Aorta (tissue), 5 donors: Measurements from ENCODE around the gene ACADSB. TPM values are rescaled to one million over a fixed set of nuclear protein-coding genes. Genes with fewer than 3 reads are reported as not detected.

Source experiments
- ATAC-seq: fragments of 200-7000 bp; cut with Tn5 transposase; one replicate; pipeline ENCODE4 v1.9.1; 2022; ENCODE audit warnings: moderate library complexity; ENCODE audit not compliant: low FRiP score
- DNase-seq, 2 donors: peaks; one replicate each; pipeline ENCODE4 v3.0.0-alpha.2; 2020
- H3K27ac ChIP-seq, 2 donors: one replicate each; pipeline ENCODE4 v1.5.1; 2013; ENCODE audit warnings: low read length in 2 of 2, mild to moderate bottlenecking in 2 of 2, moderate library complexity in 2 of 2, control low read depth in 1 of 2, inconsistent platforms in 1 of 2, low read depth in 1 of 2
- H3K27me3 ChIP-seq, 2 donors: one replicate each; pipeline ENCODE4 v1.6.1; 2013; ENCODE audit warnings: control low read depth in 1 of 2, low read length in 1 of 2, mild to moderate bottlenecking in 1 of 2, moderate library complexity in 1 of 2; ENCODE audit not compliant: insufficient read depth in 2 of 2, control insufficient read depth in 1 of 2
- H3K36me3 ChIP-seq, 2 donors: one replicate each; pipeline ENCODE4 v1.6.1; 2013; ENCODE audit warnings: control low read depth in 1 of 2, low read length in 1 of 2, mild to moderate bottlenecking in 1 of 2; ENCODE audit not compliant: insufficient read depth in 2 of 2, control insufficient read depth in 1 of 2
- H3K4me1 ChIP-seq, 2 donors: one replicate each; pipeline ENCODE4 v1.6.1; 2013; ENCODE audit warnings: low read length in 2 of 2, control low read depth in 1 of 2, mild to moderate bottlenecking in 1 of 2, moderate library complexity in 1 of 2; ENCODE audit not compliant: insufficient read depth in 2 of 2, control insufficient read depth in 1 of 2
- H3K4me3 ChIP-seq, 2 donors: one replicate each; pipeline ENCODE4 v1.5.1; 2013; ENCODE audit warnings: low read length in 2 of 2, control low read depth in 1 of 2, mild to moderate bottlenecking in 1 of 2
- H3K9me3 ChIP-seq: one replicate; pipeline ENCODE4 v1.6.1; 2013; ENCODE audit warnings: mild to moderate bottlenecking, low read length; ENCODE audit not compliant: control insufficient read depth
- WGBS, 2 donors: extraction: QIAGEN DNeasy Blood & Tissue Kit; methylation state at CpG; one replicate each; pipeline ENCODE4 v1.1.7; 2013; 5-methylcytosine and 5-hydroxymethylcytosine counted together
- intact Hi-C, 2 donors: fragments of 100-400 bp; cut with DNase I; formaldehyde crosslinking; loops; one replicate each; pipeline versions ENCODE4 v1.14.2 to v1.15.0; 2022
- polyA plus RNA-seq, 2 donors: library from polyadenylated mRNA; stranded (reverse); fragments of 200-250 nt; gene quantifications; one replicate each; pipeline ENCODE4 v1.2.3, GENCODE V29; 2013
- total RNA-seq, 2 donors: library from RNA; stranded (reverse); fragmentation: NEBNext Ultra II Directional; extraction: Animal tissue kit (Norgen Biotek cat#: 25700); gene quantifications; one replicate each; pipeline ENCODE4 v1.2.1, GENCODE V29; 2021
- donor health status: healthy with polysubstance abuse.
- donor health status: Bipolar disorder and iron deficiency.
- donor health status: DM: no; HTN: no; CAD: no.
- donor health status: DM: no; HTN: no; CAD: no.
- donor health status: DM: yes; HTN: yes; CAD: no.

Gene ACADSB
- total and polyA plus RNA-seq, 4 donors, result 7.6 to 25.5 (median 14.0) TPM

- no peaks in the 10 kb centered on the region for H3K36me3 ChIP-seq
- 94% methylated on average over 6 of the region's 6 CpGs for WGBS, 2 donors
- no peak overlapping the region for H3K27ac ChIP-seq
- DNase-seq (no peak), ATAC-seq (no peak)
- H3K27me3 ChIP-seq, result no peaks in the 10 kb centered on the region
- intact Hi-C loops, result loop anchor here in 1 of 2 donors (10.0 kb wide), 1 partner anchor 171 kb away; the partner anchor contains the start of gene BUB3
- no peak overlapping the region for H3K4me3 ChIP-seq
- no peaks in the 10 kb centered on the region for H3K4me1 ChIP-seq
- no peaks in the 10 kb centered on the region for H3K9me3 ChIP-seq
Observed at GRCh38 chr10:122983898-122984297, 24.9 kb upstream of the ACADSB start.

- H3K27me3 ChIP-seq, result no peaks in the 10 kb centered on the region
- no peaks in the 10 kb centered on the region for H3K4me1 ChIP-seq
Observed at GRCh38 chr10:122984708-122985107, 24.1 kb upstream of the ACADSB start.

GRCh38 chr10:122986335-122986734 lies 22.5 kb upstream of the ACADSB start:
- Histone ChIP-seq H3K4me3 (no peak overlapping the region), H3K9me3 (no peaks in the 10 kb centered on the region), H3K27ac (no peak overlapping the region), H3K36me3 (no peaks in the 10 kb centered on the region), H3K4me1 (no peaks in the 10 kb centered on the region), H3K27me3 (no peaks in the 10 kb centered on the region)
- no peak for DNase-seq
- WGBS, 2 donors, result 66 to 71% methylated on average over 6 of the region's 6 CpGs
- ATAC-seq, result no peak
- intact Hi-C loops, result loop anchor here in 1 of 2 donors (10.0 kb wide), 1 partner anchor 168 kb away; the partner anchor contains the start of gene BUB3

More at GRCh38 chr10:122984708-122985107, 24.1 kb upstream of the ACADSB start:
- intact Hi-C loops, result loop anchor here in 1 of 2 donors (10.0 kb wide), 1 partner anchor 170 kb away; the partner anchor contains the start of gene BUB3
- DNase-seq (no peak), ATAC-seq (no peak)
- no peak overlapping the region for H3K27ac ChIP-seq
- H3K9me3 ChIP-seq, result no peaks in the 10 kb centered on the region
- 96 to 100% methylated on average over 2 of the region's 2 CpGs for WGBS, 2 donors
- no peaks in the 10 kb centered on the region for H3K36me3 ChIP-seq
- H3K4me3 ChIP-seq, result no peak overlapping the region

- no peak for ATAC-seq
- intact Hi-C loops, result loop anchor here in 1 of 2 donors (10.0 kb wide), 1 partner anchor 166 kb away; the partner anchor contains the start of gene BUB3
- DNase-seq, result no peak
- Histone ChIP-seq H3K36me3 (no peaks in the 10 kb centered on the region), H3K27me3 (no peaks in the 10 kb centered on the region), H3K4me1 (no peaks in the 10 kb centered on the region), H3K4me3 (no peak overlapping the region), H3K9me3 (no peaks in the 10 kb centered on the region), H3K27ac (no peak overlapping the region)
- 63 to 75% methylated on average over 2 of the region's 2 CpGs for WGBS, 2 donors
Observed at GRCh38 chr10:122988501-122988900, 20.3 kb upstream of the ACADSB start.

- Histone ChIP-seq H3K27me3 (no peaks in the 10 kb centered on the region), H3K27ac (no peak overlapping the region), H3K4me3 (no peak overlapping the region), H3K9me3 (no peaks in the 10 kb centered on the region), H3K4me1 (no peaks in the 10 kb centered on the region), H3K36me3 (no peaks in the 10 kb centered on the region)
- ATAC-seq, result no peak
- intact Hi-C loops, result no loop called here
- 58 to 67% methylated on average over 5 of the region's 5 CpGs for WGBS, 2 donors
- DNase-seq, result no peak
Observed at GRCh38 chr10:122990278-122990677, 18.5 kb upstream of the ACADSB start.

- WGBS, 2 donors, result 55 to 71% methylated on average over 1 of the region's 1 CpG
- intact Hi-C loops, result no loop called here
- Histone ChIP-seq H3K36me3 (peaks cover 0 to under 1% of the 10 kb centered on the region in 2 donors), H3K4me3 (no peak overlapping the region), H3K27ac (no peak overlapping the region), H3K27me3 (no peaks in the 10 kb centered on the region), H3K4me1 (no peaks in the 10 kb centered on the region), H3K9me3 (no peaks in the 10 kb centered on the region)
- no peak for DNase-seq
- ATAC-seq, result no peak
Observed at GRCh38 chr10:122992031-122992585, 16.7 kb upstream of the ACADSB start.

- Histone ChIP-seq H3K36me3 (peaks cover 0 to 2% of the 10 kb centered on the region in 2 donors), H3K27ac (no peak overlapping the region), H3K4me3 (no peak overlapping the region), H3K4me1 (no peaks in the 10 kb centered on the region), H3K27me3 (no peaks in the 10 kb centered on the region), H3K9me3 (no peaks in the 10 kb centered on the region)
- no peak for ATAC-seq
- 91 to 94% methylated on average over 6 of the region's 6 CpGs for WGBS, 2 donors
- DNase-seq, result no peak
- intact Hi-C loops, result no loop called here
Observed at GRCh38 chr10:122993797-122994336, 14.9 kb upstream of the ACADSB start.

- no peaks in the 10 kb centered on the region for H3K4me1 ChIP-seq
- no peaks in the 10 kb centered on the region for H3K9me3 ChIP-seq
- 90 to 92% methylated on average over 4 of the region's 4 CpGs for WGBS, 2 donors
- H3K27ac ChIP-seq, result no peak overlapping the region
- peaks cover 0 to 2% of the 10 kb centered on the region in 2 donors for H3K36me3 ChIP-seq
- H3K4me3 ChIP-seq, result no peak overlapping the region
- H3K27me3 ChIP-seq, result no peaks in the 10 kb centered on the region
- DNase-seq (no peak), ATAC-seq (no peak)
- intact Hi-C loops, result no loop called here
Observed at GRCh38 chr10:122995936-122996335, 12.9 kb upstream of the ACADSB start.

- no peaks in the 10 kb centered on the region for H3K27me3 ChIP-seq
- 55 to 71% methylated on average over 3 of the region's 3 CpGs for WGBS, 2 donors
- no peak for ATAC-seq
- no peak for DNase-seq
- no peak overlapping the region for H3K27ac ChIP-seq
- H3K4me3 ChIP-seq, result no peak overlapping the region
- peaks cover 0 to 2% of the 10 kb centered on the region in 2 donors for H3K36me3 ChIP-seq
- H3K9me3 ChIP-seq, result no peaks in the 10 kb centered on the region
- H3K4me1 ChIP-seq, result no peaks in the 10 kb centered on the region
- intact Hi-C loops, result no loop called here
Observed at GRCh38 chr10:122997864-122998263, 10.9 kb upstream of the ACADSB start.
